SK-N-MC (cell line): ENCODE results near the gene ZFYVE28.
A peak's percentile ranks its signal among the peaks of the same experiment; 100 is the strongest.

Source experiments
- DNase-seq: peaks from one replicate; pipeline ENCODE4 v3.0.0-alpha.2; 2011; ENCODE audit warnings: low read depth, low spot score
- H3K27ac ChIP-seq: fragments of 200-600 bp; sonication (generic); 2 replicates; pipeline ENCODE4 v1.5.1; 2016; ENCODE audit warnings: mixed run types
- H3K36me3 ChIP-seq: fragments of 200-600 bp; sonication (generic); 2 replicates; pipeline ENCODE4 v1.6.1; 2017; ENCODE audit warnings: antibody characterized with exemption, low read length, mixed read lengths; ENCODE audit not compliant: insufficient read depth
- H3K4me3 ChIP-seq: fragments of 200-600 bp; sonication (generic); 2 replicates; pipeline ENCODE4 v1.5.1; 2016
- H3K9ac ChIP-seq: fragments of 200-600 bp; sonication (generic); 2 replicates; pipeline ENCODE4 v1.8.0; 2017; ENCODE audit warnings: mixed run types, mixed read lengths; ENCODE audit not compliant: insufficient read length
- H3K9me3 ChIP-seq: fragments of 200-600 bp; sonication (generic); 2 replicates; pipeline ENCODE4 v1.6.1; 2017; ENCODE audit warnings: low read depth, mild to moderate bottlenecking, antibody characterized with exemption, low read length, moderate library complexity, mixed read lengths
- EZH2 ChIP-seq: fragments of 200-600 bp; sonication (generic); IDR thresholded peaks from one replicate; pipeline ENCODE4 v1.6.1; 2017; ENCODE audit warnings: antibody characterized with exemption
- FOXP2 ChIP-seq: optimal IDR thresholded peaks from 2 replicates; pipeline ENCODE3; 2011; ENCODE audit warnings: mild to moderate bottlenecking, moderate library complexity; ENCODE audit not compliant: insufficient read depth; ENCODE audit errors: extremely low read length, control extremely low read depth
- POLR2AphosphoS5 ChIP-seq: IDR thresholded peaks from 2 replicates; pipeline ENCODE4 v1.6.1; 2012; ENCODE audit warnings: mild to moderate bottlenecking, low read depth, low read length, borderline replicate concordance

Gene ZFYVE28

DNA sequence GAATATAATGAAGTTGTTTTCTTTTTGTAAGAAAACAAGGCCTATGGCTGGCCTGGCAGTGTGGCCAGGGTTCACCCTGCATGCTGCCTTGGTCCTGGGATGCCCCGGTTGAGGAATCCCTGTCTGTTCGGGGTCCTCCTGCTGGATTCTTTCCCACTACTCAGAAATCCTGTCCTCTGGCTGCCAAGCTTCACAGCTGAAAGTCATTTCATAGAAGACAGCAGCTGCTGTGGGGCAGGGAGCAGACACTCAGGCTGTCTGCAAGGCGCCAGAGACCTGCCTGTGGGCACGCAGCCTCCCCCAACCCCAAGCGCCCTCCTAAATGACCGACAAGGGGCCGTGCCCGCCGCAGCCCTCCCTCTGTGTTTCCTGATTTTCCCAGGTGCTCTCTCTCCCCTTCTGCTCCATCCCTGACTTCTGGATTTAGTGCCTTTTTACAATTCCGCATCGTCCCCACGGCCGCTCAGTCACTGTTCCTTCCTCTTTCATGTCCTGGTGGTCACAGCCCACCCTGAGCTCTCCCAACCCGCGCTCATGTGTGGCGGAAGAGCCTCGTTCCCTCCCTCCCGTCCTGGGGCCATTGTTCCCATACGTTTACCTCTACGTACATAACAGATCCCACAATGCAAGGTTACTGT is 27.5 kb downstream of the ZFYVE28 start:
- Histone ChIP-seq H3K36me3 (no peaks in the 10 kb centered on the region), H3K9ac (peak overlapping the region; percentile 11), H3K27ac (peak overlapping the region; percentile 72), H3K9me3 (no peaks in the 10 kb centered on the region), H3K4me3 (peak overlapping the region; percentile 4)
- no peak for DNase-seq
- TF ChIP-seq FOXP2 = no peak

DNA sequence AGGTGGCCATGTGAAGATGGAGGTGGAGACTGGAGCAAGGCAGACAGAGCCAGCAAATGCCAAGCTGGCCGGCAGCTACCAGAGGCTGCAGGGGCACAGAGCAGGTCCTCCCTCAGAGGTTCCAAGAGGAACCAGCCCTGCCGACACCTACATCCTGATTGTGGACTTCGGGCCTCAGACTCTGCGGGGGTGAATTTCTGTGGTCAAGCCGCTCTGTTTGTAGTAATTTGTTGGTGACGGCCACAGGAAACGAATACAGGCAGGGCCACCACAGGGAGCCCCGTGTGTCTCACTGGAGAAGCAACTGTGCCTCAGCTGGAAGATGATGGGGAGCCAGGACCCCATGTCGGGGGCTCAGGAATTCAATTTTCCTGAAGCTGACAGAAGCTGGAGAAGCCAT is 28.3 kb downstream of the ZFYVE28 start:
- TF ChIP-seq FOXP2 (no peak), POLR2AphosphoS5 (no peak), EZH2 (no peak)
- H3K27ac ChIP-seq = no peak overlapping the region
- H3K9me3 ChIP-seq = no peaks in the 10 kb centered on the region
- no peaks in the 10 kb centered on the region for H3K36me3 ChIP-seq
- no peak overlapping the region for H3K9ac ChIP-seq
- no peak for DNase-seq
- H3K4me3 ChIP-seq = peak overlapping the region; percentile 4; the same call in 1 of the 2 replicates

DNA sequence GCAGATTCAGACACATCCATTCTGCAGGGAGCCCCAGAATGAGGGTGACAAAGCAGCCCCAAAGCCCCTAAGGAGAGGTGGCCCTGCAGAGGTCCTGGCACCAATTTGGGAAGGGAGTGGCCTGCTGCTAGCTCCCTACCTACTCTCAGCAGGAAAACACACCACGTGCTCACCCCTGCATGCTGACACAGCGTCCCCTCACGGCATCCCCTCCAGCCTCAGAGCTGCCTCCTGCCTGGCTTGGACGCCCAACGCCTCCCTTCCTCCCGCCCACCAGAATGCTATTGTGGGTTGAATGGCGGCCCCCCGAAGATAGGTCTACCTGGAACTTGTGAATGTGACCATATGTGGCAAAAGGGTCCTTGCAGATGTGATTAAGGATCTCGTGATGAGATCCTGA is 28.8 kb downstream of the ZFYVE28 start:
- peak overlapping the region; percentile 20; the same call in 1 of the 2 replicates for H3K4me3 ChIP-seq
- H3K9ac ChIP-seq = no peak overlapping the region

DNA sequence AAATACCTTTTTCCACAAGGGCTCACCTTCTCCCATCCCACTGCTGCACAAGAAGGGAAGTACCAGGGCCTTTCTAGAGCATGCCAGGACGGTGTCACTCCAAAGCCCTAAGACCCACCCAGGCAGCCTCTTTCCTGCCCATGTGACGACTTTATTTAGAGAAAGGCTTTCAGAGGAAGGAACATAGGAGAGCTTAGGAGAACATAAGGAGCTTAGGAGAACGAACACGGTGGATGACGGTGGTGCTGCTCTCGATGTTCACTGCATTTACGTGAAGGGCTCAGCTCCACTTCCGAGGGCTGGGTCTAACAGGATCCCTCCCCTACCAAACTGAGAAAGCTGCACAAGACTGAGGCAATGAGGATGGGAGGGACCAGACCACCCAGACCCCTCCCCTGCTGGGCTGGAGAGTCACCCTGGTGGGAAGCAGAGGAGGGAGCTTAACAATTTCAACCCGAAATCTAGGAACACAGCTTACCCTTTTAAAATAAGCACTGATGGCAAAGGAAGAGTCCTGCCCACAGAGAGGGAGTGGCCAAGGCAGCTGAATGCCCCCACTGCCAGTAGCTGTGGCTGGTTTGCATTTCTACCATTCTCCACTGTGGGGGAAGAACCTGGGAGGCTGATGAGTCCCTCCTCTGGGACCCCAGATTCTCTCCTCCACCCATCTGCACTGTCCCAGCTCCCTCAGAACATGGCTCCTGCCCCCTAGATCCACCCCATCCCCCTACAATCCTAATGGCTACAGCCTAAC is 29.8 kb downstream of the ZFYVE28 start:
- TF ChIP-seq POLR2AphosphoS5 (no peak), FOXP2 (no peak), EZH2 (no peak)
- Histone ChIP-seq H3K27ac (0 out of 2 replicates have a peak overlapping the region, but pooled peaks have one; percentile 5), H3K9ac (no peak overlapping the region), H3K9me3 (no peaks in the 10 kb centered on the region), H3K4me3 (no peak overlapping the region), H3K36me3 (no peaks in the 10 kb centered on the region)
- no peak for DNase-seq

More for the DNA sequence above, 28.8 kb downstream of the ZFYVE28 start:
- Histone ChIP-seq H3K36me3 (no peaks in the 10 kb centered on the region), H3K9me3 (no peaks in the 10 kb centered on the region), H3K27ac (no peak overlapping the region)
- no peak for TF ChIP-seq POLR2AphosphoS5
- no peak for TF ChIP-seq EZH2
- TF ChIP-seq FOXP2 = no peak
- DNase-seq = no peak

DNA sequence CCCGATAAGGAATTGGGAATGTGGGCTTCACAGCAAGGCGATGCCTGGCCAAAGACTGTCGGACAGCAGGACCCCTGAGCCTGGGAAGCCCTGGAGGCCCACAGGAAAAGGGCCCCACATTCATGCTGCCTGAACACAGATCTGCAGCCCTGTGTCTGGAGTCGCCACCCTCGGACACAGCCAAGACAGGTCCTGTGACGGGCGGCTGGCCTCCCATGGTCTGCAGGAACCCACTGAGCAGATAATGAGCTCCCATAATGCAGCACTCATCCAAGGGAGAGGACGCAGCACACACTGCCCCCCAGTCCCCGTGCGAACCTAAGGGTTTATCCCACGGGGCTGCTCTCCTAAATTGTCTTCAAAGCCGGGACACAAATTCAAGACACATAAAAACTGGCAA is 30.6 kb downstream of the ZFYVE28 start:
- TF ChIP-seq FOXP2 (no peak), POLR2AphosphoS5 (no peak), EZH2 (no peak)
- Histone ChIP-seq H3K4me3 (no peak overlapping the region), H3K27ac (no peak overlapping the region), H3K36me3 (no peaks in the 10 kb centered on the region), H3K9me3 (no peaks in the 10 kb centered on the region), H3K9ac (no peak overlapping the region)
- no peak for DNase-seq

DNA sequence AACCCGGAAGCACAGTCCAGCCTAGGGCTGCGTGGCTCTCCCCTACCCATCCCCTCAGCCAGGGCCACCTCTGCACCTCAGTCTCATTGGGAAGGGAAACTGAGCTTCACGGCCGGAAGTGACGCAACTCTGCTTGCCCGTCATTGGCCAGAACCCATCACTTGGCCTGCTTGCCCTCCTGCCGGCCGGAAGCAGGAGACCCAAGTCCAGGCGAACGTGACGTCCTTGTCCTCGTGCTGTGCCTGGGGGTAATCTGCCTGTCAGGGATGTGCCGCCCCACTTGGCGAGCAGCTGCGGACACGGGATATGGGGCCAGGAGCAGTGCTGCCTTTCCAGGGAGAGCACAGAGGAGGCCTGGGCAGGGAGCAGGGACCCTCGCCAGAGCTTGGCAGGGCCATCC is 31.2 kb downstream of the ZFYVE28 start:
- DNase-seq = no peak
- TF ChIP-seq FOXP2 (no peak), POLR2AphosphoS5 (no peak), EZH2 (no peak)
- Histone ChIP-seq H3K9me3 (no peaks in the 10 kb centered on the region), H3K9ac (no peak overlapping the region), H3K4me3 (no peak overlapping the region), H3K36me3 (no peaks in the 10 kb centered on the region), H3K27ac (no peak overlapping the region)

DNA sequence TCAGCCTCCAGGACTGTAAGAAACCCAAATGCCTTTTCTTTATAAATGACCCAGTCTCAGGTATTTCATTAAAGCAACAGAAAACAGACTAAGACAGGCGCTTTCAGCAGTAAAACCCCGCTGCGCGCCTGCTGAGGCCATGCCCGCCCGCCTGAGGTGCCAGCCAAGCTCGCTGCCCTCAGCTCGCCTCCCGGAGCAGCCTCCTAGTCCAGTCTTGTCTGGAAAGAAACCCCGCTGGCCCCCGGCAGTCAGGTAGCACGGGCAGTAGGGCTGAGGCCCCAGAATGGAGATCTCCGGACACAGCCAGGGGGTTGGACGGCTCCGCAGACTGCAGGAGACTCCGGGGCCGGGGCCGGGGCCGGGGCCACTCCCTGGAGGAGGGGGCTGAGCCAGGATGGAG is 31.7 kb downstream of the ZFYVE28 start:
- no peak overlapping the region for H3K9ac ChIP-seq
- H3K9me3 ChIP-seq = no peaks in the 10 kb centered on the region
- H3K36me3 ChIP-seq = no peaks in the 10 kb centered on the region
- TF ChIP-seq POLR2AphosphoS5 (no peak), FOXP2 (no peak), EZH2 (no peak)
- no peak overlapping the region for H3K27ac ChIP-seq
- DNase-seq = no peak
- no peak overlapping the region for H3K4me3 ChIP-seq

DNA sequence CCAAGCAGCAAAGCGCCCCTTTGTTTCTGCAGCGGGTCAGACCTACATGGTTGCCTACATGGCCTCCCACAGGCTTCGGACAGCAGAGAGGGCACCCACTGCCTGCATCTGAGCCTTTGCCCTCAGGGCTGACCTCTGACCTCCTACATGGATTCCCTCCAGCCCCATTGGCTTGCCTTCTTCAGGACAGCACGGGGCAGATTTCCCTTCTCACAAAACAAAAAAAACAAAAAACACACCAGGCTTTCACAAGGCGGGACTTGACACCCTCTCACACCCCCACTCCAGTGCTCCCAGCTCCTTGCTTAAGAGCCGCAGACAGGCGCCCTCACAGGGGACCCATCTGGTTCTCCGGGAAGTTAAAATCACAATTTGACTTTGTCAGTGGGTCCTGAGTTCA is 32.9 kb downstream of the ZFYVE28 start:
- TF ChIP-seq EZH2 (no peak), POLR2AphosphoS5 (no peak), FOXP2 (no peak)
- Histone ChIP-seq H3K9me3 (no peaks in the 10 kb centered on the region), H3K36me3 (no peaks in the 10 kb centered on the region), H3K4me3 (no peak overlapping the region), H3K9ac (no peak overlapping the region), H3K27ac (no peak overlapping the region)
- DNase-seq = no peak
